SK-N-SH (cell line): ENCODE data around the gene IFT25. TPM values are rescaled to one million over a fixed set of nuclear protein-coding genes. Genes with fewer than 3 reads are reported as not detected.
A peak's percentile ranks its signal among the peaks of the same experiment; 100 is the strongest.

ENCODE experiments used
- CTCF ChIA-PET: fragments of 300-600, 350-600 bp; formaldehyde crosslinking; extraction: SDS; loops from one replicate; lab custom pipeline; 2021; lab: Yijun Ruan, JAX
- POLR2A ChIA-PET: fragments of 350-600 bp; sonication (Branson Sonifier 250); formaldehyde crosslinking; extraction: SDS; loops from one replicate; lab custom pipeline; 2020; ENCODE audit warnings: antibody characterized with exemption, inconsistent platforms; lab: Yijun Ruan, JAX
- DNase-seq: peaks from one replicate; pipeline ENCODE4 v3.0.0; 2012
- H2AFZ ChIP-seq: fragments of 200-600 bp; sonication (generic); 2 replicates; pipeline ENCODE4 v1.8.1; 2016; ENCODE audit warnings: antibody characterized with exemption, mild to moderate bottlenecking, low read depth
- H3F3A ChIP-seq: fragments of 200-600 bp; sonication (generic); replicated peaks from 2 replicates; pipeline ENCODE3; 2016; ENCODE audit warnings: antibody characterized with exemption, mild to moderate bottlenecking; ENCODE audit not compliant: insufficient read depth
- H3K27ac ChIP-seq, 2 experiments: fragments of 200-500 bp in 1 of 2; fragments of 200-600 bp in 1 of 2; sonication (Bioruptor generic) in 1 of 2; sonication (generic), shearing (Covaris generic) in 1 of 2; 2 replicates each; pipeline versions ENCODE4 v1.5.1 to v1.6.1; 2014 to 2016; ENCODE audit warnings: low read depth in 2 of 2, inconsistent platforms in 1 of 2, low read length in 1 of 2, mild to moderate bottlenecking in 1 of 2, mixed read lengths in 1 of 2
- H3K27me3 ChIP-seq: fragments of 200-600 bp; sonication (generic), shearing (Covaris generic); 2 replicates; pipeline ENCODE4 v1.6.1; 2016; ENCODE audit warnings: mixed run types; ENCODE audit not compliant: insufficient read depth
- H3K36me3 ChIP-seq, 2 experiments: fragments of 200-500 bp in 1 of 2; fragments of 200-600 bp in 1 of 2; sonication (Bioruptor generic) in 1 of 2; sonication (generic) in 1 of 2; replicated peaks in 1 of 2; 2 replicates each; pipeline versions ENCODE3 to v1.5.1; 2014 to 2016; ENCODE audit warnings: low read length in 1 of 2, mild to moderate bottlenecking in 1 of 2; ENCODE audit not compliant: insufficient read depth in 2 of 2, control insufficient read depth in 1 of 2
- H3K4me1 ChIP-seq, 2 experiments: fragments of 200-500 bp in 1 of 2; fragments of 200-600 bp in 1 of 2; sonication (Bioruptor generic) in 1 of 2; sonication (generic), shearing (Covaris generic) in 1 of 2; 2 replicates each; pipeline versions ENCODE4 v1.5.1 to v1.6.1; 2014 to 2016; ENCODE audit warnings: low read depth in 1 of 2, low read length in 1 of 2, mixed run types in 1 of 2; ENCODE audit not compliant: insufficient read depth in 2 of 2, control insufficient read depth in 1 of 2
- H3K4me2 ChIP-seq: fragments of 200-600 bp; sonication (generic), shearing (Covaris generic); 2 replicates; pipeline ENCODE4 v1.6.1; 2017; ENCODE audit warnings: mixed run types
- H3K4me3 ChIP-seq, 2 experiments: fragments of 200-500 bp in 1 of 2; fragments of 200-600 bp in 1 of 2; sonication (Bioruptor generic) in 1 of 2; sonication (generic), shearing (Covaris generic) in 1 of 2; 2 replicates each; pipeline versions ENCODE4 v1.5.1 to v1.8.1; 2014 to 2016; ENCODE audit warnings: low read depth in 2 of 2, inconsistent platforms in 1 of 2, low read length in 1 of 2, mild to moderate bottlenecking in 1 of 2, mixed read lengths in 1 of 2, moderate library complexity in 1 of 2
- H3K79me2 ChIP-seq: fragments of 200-600 bp; sonication (generic); 2 replicates; pipeline ENCODE4 v1.8.1; 2017; ENCODE audit warnings: mild to moderate bottlenecking; ENCODE audit not compliant: insufficient read depth
- H3K9ac ChIP-seq: fragments of 200-600 bp; sonication (generic); 2 replicates; pipeline ENCODE4 v1.6.1; 2017; ENCODE audit warnings: mixed run types
- H3K9me2 ChIP-seq: fragments of 200-600 bp; sonication (generic); 2 replicates; pipeline ENCODE4 v1.6.1; 2017; ENCODE audit warnings: mixed run types
- H3K9me3 ChIP-seq: fragments of 200-600 bp; sonication (generic); 2 replicates; pipeline ENCODE4 v1.6.1; 2017; ENCODE audit warnings: mixed run types, mild to moderate bottlenecking, moderate library complexity
- H4K20me1 ChIP-seq: fragments of 200-600 bp; sonication (generic); 2 replicates; pipeline ENCODE4 v1.6.1; 2017; ENCODE audit warnings: mild to moderate bottlenecking, mixed run types; ENCODE audit not compliant: insufficient read depth
- ELF1 ChIP-seq: IDR thresholded peaks from 2 replicates; pipeline ENCODE4 v1.4.0; 2012
- EP300 ChIP-seq, 2 experiments: IDR thresholded peaks; 2 replicates each; pipeline versions ENCODE4 v1.4.0 to v1.6.1; 2012; ENCODE audit warnings: borderline replicate concordance in 1 of 2, low read depth in 1 of 2, low read length in 1 of 2
- FOSL2 ChIP-seq: IDR thresholded peaks from 2 replicates; pipeline ENCODE4 v1.4.0; 2012; ENCODE audit warnings: low read depth, mild to moderate bottlenecking, moderate library complexity, borderline replicate concordance
- FOXJ3 ChIP-seq: sonication (generic); formaldehyde crosslinking; IDR thresholded peaks from 2 replicates; pipeline ENCODE4 v1.5.1; 2020; ENCODE audit warnings: mild to moderate bottlenecking, missing genetic modification reagents
- FOXM1 ChIP-seq: IDR thresholded peaks from 2 replicates; pipeline ENCODE4 v1.4.0; 2012; ENCODE audit warnings: low read depth, mild to moderate bottlenecking
- JUND ChIP-seq: IDR thresholded peaks from 2 replicates; pipeline ENCODE4 v1.4.0; 2012
- MEF2A ChIP-seq: IDR thresholded peaks from 2 replicates; pipeline ENCODE4 v1.4.0; 2012; ENCODE audit warnings: low read depth, borderline replicate concordance
- NFIC ChIP-seq: IDR thresholded peaks from 2 replicates; pipeline ENCODE4 v1.4.0; 2012; ENCODE audit warnings: borderline replicate concordance
- POLR2AphosphoS5 ChIP-seq: IDR thresholded peaks from 2 replicates; pipeline ENCODE4 v1.6.1; 2012; ENCODE audit warnings: low read depth, low read length
- RAD21 ChIP-seq: IDR thresholded peaks from 2 replicates; pipeline ENCODE4 v1.6.1; 2012; ENCODE audit warnings: mild to moderate bottlenecking, low read length
- RFX5 ChIP-seq: IDR thresholded peaks from 2 replicates; pipeline ENCODE4 v1.6.1; 2012; ENCODE audit warnings: mild to moderate bottlenecking, improper control_type of control experiment, low read length
- RXRA ChIP-seq: IDR thresholded peaks from 2 replicates; pipeline ENCODE4 v1.4.0; 2012; ENCODE audit warnings: low read depth, mild to moderate bottlenecking, borderline replicate concordance
- SIN3A ChIP-seq: IDR thresholded peaks from 2 replicates; pipeline ENCODE4 v1.6.1; 2012; ENCODE audit warnings: low read depth, mild to moderate bottlenecking, low read length, moderate library complexity, borderline replicate concordance
- TAF1 ChIP-seq: IDR thresholded peaks from 2 replicates; pipeline ENCODE4 v1.6.1; 2012; ENCODE audit warnings: low read depth, mild to moderate bottlenecking, low read length, moderate library complexity, borderline replicate concordance
- WGBS: methylation state at CpG from one replicate; pipeline ENCODE4 v1.1.6; 2017; ENCODE audit warnings: low lambda C conversion rate; 5-methylcytosine and 5-hydroxymethylcytosine counted together
- polyA plus RNA-seq, 3 experiments: library from polyadenylated mRNA; depleted of rRNA; stranded (reverse); fragments of >200 nt; gene quantifications; 2 replicates each; pipeline ENCODE4 v1.2.3, GENCODE V29; 2012
- TF ChIP-seq, protein P1 (sequence below): fragments of 200-600 bp; sonication (generic); IDR thresholded peaks from 2 replicates; pipeline ENCODE4 v1.6.1; 2017; ENCODE audit warnings: antibody characterized with exemption, mild to moderate bottlenecking, moderate library complexity
- TF ChIP-seq, protein P2 (sequence below): IDR thresholded peaks from 2 replicates; pipeline ENCODE4 v1.6.1; 2012; ENCODE audit warnings: mild to moderate bottlenecking, low read depth, low read length, moderate library complexity
- TF ChIP-seq, protein P3 (sequence below): IDR thresholded peaks from 2 replicates; pipeline ENCODE4 v1.4.0; 2012; ENCODE audit warnings: low read depth, borderline replicate concordance
- TF ChIP-seq, protein P4 (sequence below): fragments of 150-350 bp; IDR thresholded peaks from 2 replicates; pipeline ENCODE4 v1.6.1; 2017; ENCODE audit warnings: antibody characterized with exemption, low read length, low read depth, borderline replicate concordance

IFT25 gene
- polyA plus RNA-seq, 1 of the 3 experiments (the other 2 are of a cell fraction) = 25.7 TPM

DNA sequence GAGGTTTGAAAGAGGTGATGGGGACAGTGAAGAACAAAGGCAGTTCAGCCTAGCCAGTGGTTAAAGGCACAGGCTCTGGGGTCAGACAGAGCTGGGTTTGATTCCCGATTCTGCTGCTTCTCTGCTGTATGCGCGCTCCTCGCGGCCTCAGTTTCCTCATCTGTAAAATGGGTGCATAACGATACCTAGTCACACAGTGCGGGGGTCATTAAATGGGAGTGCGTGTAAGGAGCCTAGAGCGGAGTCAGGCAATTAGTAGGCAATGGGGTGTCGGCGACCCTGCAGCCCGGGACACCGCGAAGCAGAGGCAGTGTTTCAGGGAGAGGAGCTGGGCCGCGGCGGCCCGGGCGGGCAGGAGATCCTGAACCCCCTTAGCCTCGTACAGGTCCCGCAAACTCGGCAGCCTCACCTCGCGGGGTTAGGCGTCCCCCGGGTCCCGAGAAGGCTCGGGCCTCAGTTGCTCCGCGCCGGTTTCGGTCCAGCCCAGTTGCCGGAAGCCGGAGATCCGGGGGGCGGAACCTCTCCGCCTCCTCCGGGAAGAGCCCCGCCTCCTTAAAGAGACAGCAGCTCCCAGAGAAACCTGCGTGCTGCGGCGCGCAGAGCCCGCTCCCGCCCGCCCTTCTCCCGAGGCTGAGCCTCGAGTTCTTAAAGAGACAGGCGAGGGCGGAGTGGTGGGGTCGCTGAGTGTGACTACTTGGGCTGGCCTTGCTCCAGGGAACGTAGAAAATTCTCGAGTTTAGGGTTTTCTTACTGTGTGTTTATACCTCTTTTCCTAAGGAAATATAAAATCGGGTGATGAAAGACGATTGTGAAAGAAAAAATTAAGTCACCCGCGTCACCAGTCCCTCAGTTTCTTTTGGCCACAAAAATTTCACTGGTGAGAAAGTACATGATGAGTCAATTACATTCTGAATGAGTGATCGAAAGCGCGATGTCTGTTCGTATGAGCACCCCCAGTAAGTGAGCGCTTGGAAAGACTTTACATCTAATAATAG lies 55.9 kb downstream of the IFT25 start, which contains the start of gene YIPF1 (continued):
- TF ChIP-seq FOSL2 (no peak), RFX5 (no peak), RAD21 (no peak), JUND (0 out of 2 replicates have a peak, but pooled peaks have one; percentile 10), TAF1 (no peak), NFIC (no peak), EP300 (IDR thresholded peaks at IDR 0.05; ENCODE audit: borderline replicate concordance in 1 of 2, low read depth in 1 of 2, low read length in 1 of 2) (no peak), POLR2AphosphoS5 (peak; percentile 53; the same call in 1 of the 2 replicates), ELF1 (peak; percentile 88)
- TF ChIP-seq, protein P1, sequence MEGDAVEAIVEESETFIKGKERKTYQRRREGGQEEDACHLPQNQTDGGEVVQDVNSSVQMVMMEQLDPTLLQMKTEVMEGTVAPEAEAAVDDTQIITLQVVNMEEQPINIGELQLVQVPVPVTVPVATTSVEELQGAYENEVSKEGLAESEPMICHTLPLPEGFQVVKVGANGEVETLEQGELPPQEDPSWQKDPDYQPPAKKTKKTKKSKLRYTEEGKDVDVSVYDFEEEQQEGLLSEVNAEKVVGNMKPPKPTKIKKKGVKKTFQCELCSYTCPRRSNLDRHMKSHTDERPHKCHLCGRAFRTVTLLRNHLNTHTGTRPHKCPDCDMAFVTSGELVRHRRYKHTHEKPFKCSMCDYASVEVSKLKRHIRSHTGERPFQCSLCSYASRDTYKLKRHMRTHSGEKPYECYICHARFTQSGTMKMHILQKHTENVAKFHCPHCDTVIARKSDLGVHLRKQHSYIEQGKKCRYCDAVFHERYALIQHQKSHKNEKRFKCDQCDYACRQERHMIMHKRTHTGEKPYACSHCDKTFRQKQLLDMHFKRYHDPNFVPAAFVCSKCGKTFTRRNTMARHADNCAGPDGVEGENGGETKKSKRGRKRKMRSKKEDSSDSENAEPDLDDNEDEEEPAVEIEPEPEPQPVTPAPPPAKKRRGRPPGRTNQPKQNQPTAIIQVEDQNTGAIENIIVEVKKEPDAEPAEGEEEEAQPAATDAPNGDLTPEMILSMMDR = no peak
- TF ChIP-seq, all 33 proteins: peak for 7

DNA sequence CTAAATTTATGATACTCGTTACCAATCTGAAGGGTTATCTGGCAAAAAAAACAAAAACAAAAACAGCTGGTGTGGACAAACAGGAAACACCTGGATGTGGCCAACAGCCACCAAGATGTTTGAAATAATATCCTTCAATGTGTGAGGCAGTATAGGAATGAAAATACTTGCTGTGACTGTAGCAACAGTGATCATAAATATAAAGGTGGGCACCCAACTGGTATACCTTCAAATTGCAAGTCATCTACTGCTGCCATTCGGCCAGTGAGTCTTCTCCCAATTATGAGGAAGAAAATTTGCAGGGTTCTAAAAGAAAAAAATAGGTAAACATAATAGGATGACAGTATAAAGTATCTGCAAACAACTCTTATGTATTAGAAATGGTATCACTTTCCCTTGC lies 56.8 kb downstream of the IFT25 start:
- Histone ChIP-seq H3K4me1 (peaks cover 0 to 7% of the 10 kb centered on the region in 2 experiments; a peak in 2 of 4 replicates), H3K79me2 (no peaks in the 10 kb centered on the region), H4K20me1 (no peaks in the 10 kb centered on the region), H3K27ac (no peak overlapping the region), H3K4me3 (peak overlapping the region; percentile 80 to 100; a peak in 3 of 4 replicates), H3K9ac (peak overlapping the region; percentile 71; the same call in 1 of the 2 replicates), H3K27me3 (no peaks in the 10 kb centered on the region), H3K4me2 (peak overlapping the region; percentile 70), H3K9me2 (no peaks in the 10 kb centered on the region), H2AFZ (no peak overlapping the region), H3K9me3 (no peaks in the 10 kb centered on the region), H3K36me3 (peaks cover 8 to 10% of the 10 kb centered on the region in 2 experiments), H3F3A (peaks cover 5% of the 10 kb centered on the region)
- WGBS = 85% methylated on average over 2 of the region's 2 CpGs
- no peak for DNase-seq
- ChIA-PET POLR2A (no interaction called here), CTCF (interaction anchor here (0.9 to 7.4 kb wide), 4 partner anchors 10 to 71 kb away, joined by 4 to 38 read pairs (median 12); no protein-coding TSS in a partner anchor)
- TF ChIP-seq ELF1 (no peak), FOXM1 (no peak), JUND (no peak), SIN3A (no peak), FOXJ3 (no peak), RXRA (no peak), TAF1 (no peak), NFIC (no peak), MEF2A (no peak)
- TF ChIP-seq, protein P1 = no peak
- TF ChIP-seq, protein P2, sequence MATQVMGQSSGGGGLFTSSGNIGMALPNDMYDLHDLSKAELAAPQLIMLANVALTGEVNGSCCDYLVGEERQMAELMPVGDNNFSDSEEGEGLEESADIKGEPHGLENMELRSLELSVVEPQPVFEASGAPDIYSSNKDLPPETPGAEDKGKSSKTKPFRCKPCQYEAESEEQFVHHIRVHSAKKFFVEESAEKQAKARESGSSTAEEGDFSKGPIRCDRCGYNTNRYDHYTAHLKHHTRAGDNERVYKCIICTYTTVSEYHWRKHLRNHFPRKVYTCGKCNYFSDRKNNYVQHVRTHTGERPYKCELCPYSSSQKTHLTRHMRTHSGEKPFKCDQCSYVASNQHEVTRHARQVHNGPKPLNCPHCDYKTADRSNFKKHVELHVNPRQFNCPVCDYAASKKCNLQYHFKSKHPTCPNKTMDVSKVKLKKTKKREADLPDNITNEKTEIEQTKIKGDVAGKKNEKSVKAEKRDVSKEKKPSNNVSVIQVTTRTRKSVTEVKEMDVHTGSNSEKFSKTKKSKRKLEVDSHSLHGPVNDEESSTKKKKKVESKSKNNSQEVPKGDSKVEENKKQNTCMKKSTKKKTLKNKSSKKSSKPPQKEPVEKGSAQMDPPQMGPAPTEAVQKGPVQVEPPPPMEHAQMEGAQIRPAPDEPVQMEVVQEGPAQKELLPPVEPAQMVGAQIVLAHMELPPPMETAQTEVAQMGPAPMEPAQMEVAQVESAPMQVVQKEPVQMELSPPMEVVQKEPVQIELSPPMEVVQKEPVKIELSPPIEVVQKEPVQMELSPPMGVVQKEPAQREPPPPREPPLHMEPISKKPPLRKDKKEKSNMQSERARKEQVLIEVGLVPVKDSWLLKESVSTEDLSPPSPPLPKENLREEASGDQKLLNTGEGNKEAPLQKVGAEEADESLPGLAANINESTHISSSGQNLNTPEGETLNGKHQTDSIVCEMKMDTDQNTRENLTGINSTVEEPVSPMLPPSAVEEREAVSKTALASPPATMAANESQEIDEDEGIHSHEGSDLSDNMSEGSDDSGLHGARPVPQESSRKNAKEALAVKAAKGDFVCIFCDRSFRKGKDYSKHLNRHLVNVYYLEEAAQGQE = no peak
- TF ChIP-seq, protein P3, sequence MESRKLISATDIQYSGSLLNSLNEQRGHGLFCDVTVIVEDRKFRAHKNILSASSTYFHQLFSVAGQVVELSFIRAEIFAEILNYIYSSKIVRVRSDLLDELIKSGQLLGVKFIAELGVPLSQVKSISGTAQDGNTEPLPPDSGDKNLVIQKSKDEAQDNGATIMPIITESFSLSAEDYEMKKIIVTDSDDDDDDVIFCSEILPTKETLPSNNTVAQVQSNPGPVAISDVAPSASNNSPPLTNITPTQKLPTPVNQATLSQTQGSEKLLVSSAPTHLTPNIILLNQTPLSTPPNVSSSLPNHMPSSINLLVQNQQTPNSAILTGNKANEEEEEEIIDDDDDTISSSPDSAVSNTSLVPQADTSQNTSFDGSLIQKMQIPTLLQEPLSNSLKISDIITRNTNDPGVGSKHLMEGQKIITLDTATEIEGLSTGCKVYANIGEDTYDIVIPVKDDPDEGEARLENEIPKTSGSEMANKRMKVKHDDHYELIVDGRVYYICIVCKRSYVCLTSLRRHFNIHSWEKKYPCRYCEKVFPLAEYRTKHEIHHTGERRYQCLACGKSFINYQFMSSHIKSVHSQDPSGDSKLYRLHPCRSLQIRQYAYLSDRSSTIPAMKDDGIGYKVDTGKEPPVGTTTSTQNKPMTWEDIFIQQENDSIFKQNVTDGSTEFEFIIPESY = no peak
- TF ChIP-seq, protein P4, sequence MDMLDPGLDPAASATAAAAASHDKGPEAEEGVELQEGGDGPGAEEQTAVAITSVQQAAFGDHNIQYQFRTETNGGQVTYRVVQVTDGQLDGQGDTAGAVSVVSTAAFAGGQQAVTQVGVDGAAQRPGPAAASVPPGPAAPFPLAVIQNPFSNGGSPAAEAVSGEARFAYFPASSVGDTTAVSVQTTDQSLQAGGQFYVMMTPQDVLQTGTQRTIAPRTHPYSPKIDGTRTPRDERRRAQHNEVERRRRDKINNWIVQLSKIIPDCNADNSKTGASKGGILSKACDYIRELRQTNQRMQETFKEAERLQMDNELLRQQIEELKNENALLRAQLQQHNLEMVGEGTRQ = no peak
